ENCODE data around the gene CALD1.

GRCh38 chr7:134887523-134887922, 108.1 kb downstream of the CALD1 start:
- TF ChIP-seq, protein P1, sequence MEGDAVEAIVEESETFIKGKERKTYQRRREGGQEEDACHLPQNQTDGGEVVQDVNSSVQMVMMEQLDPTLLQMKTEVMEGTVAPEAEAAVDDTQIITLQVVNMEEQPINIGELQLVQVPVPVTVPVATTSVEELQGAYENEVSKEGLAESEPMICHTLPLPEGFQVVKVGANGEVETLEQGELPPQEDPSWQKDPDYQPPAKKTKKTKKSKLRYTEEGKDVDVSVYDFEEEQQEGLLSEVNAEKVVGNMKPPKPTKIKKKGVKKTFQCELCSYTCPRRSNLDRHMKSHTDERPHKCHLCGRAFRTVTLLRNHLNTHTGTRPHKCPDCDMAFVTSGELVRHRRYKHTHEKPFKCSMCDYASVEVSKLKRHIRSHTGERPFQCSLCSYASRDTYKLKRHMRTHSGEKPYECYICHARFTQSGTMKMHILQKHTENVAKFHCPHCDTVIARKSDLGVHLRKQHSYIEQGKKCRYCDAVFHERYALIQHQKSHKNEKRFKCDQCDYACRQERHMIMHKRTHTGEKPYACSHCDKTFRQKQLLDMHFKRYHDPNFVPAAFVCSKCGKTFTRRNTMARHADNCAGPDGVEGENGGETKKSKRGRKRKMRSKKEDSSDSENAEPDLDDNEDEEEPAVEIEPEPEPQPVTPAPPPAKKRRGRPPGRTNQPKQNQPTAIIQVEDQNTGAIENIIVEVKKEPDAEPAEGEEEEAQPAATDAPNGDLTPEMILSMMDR (IDR thresholded peaks at IDR 0.05), result no peak
- no peak for TF ChIP-seq POLR2A (IDR thresholded peaks at IDR 0.05)
